Adrenal gland (tissue), 12 donors: ENCODE data around the gene CSNK1E. TPM values are rescaled to one million over a fixed set of nuclear protein-coding genes. Genes with fewer than 3 reads are reported as not detected.
A peak's percentile ranks its signal among the peaks of the same experiment; 100 is the strongest.

ENCODE experiments used
- DNase-seq, 7 donors: peaks; one replicate each; pipeline ENCODE4 v3.0.0-alpha.2; 2019 to 2020
- H3K27ac ChIP-seq, 5 donors: fragments of 200-600 bp; sonication (generic) in 4 of 5; 1 replicate in 3 of 5; 2 replicates in 2 of 5; pipeline versions ENCODE4 v1.5.1 to v1.8.0; 2016 to 2020; ENCODE audit warnings: mild to moderate bottlenecking in 1 of 5
- H3K27me3 ChIP-seq: fragments of 200-600 bp; 2 replicates; pipeline ENCODE4 v1.8.0; 2021
- H3K36me3 ChIP-seq, 2 donors: fragments of 200-600 bp; replicated peaks in 1 of 2; 1 replicate in 1 of 2; 2 replicates in 1 of 2; pipeline versions ENCODE4 v1.5.1 to v1.8.0; 2018 to 2022
- H3K4me1 ChIP-seq, 2 donors: fragments of 200-600 bp; replicated peaks in 1 of 2; 1 replicate in 1 of 2; 2 replicates in 1 of 2; pipeline versions ENCODE4 v1.5.1 to v1.8.0; 2018 to 2021
- H3K4me3 ChIP-seq, 4 donors: fragments of 200-600 bp; sonication (generic) in 3 of 4; one replicate each; pipeline ENCODE4 v1.5.1; 2016 to 2018
- H3K9me3 ChIP-seq, 3 donors: fragments of 200-600 bp; sonication (generic) in 1 of 3; replicated peaks in 1 of 3; 1 replicate in 2 of 3; 2 replicates in 1 of 3; pipeline versions ENCODE4 v1.5.1 to v1.8.0; 2016 to 2021
- CTCF ChIP-seq, 6 experiments: fragments of 450-650 bp in 4 of 6; fragments of 200-600 bp in 2 of 6; sonication (generic) in 1 of 6; IDR thresholded peaks; 1 replicate in 5 of 6; 2 replicates in 1 of 6; pipeline versions ENCODE4 v1.5.1 to v1.8.0; 2016 to 2021; ENCODE audit warnings: antibody characterized with exemption in 6 of 6, mild to moderate bottlenecking in 2 of 6, moderate library complexity in 1 of 6
- POLR2A ChIP-seq, 2 donors: fragments of 450-650 bp; IDR thresholded peaks; one replicate each; pipeline ENCODE4 v1.6.1; 2017; ENCODE audit warnings: antibody characterized with exemption in 2 of 2, mild to moderate bottlenecking in 2 of 2, moderate library complexity in 1 of 2
- WGBS, 4 donors: extraction: QIAGEN DNeasy Blood & Tissue Kit in 2 of 4; methylation state at CpG; one replicate each; pipeline versions ENCODE4 v1.1.5 to v1.1.7; 2013 to 2017; 5-methylcytosine and 5-hydroxymethylcytosine counted together
- intact Hi-C, 2 donors: fragments of 100-400 bp; cut with DNase I; formaldehyde crosslinking; loops; one replicate each; pipeline versions ENCODE4 v1.14.1 to v1.15.0; 2022 to 2023
- polyA plus RNA-seq, 3 donors: library from polyadenylated mRNA; stranded (reverse); fragments of 200-250 nt in 2 of 3; fragments of 350-450 nt in 1 of 3; fragmentation: Illumina TruSeq in 1 of 3; extraction: RNeasy Lipid Tissue Mini Kit (QIAGEN cat#74804) in 1 of 3; gene quantifications; one replicate each; pipeline ENCODE4 v1.2.3, GENCODE V29; 2013 to 2014
- total RNA-seq, 9 donors: library from RNA; depleted of rRNA in 4 of 9; stranded (reverse); fragments of >200 nt in 4 of 9; fragments of 120-200 nt in 1 of 9; fragmentation: NEBNext Ultra II Directional in 1 of 9; extraction: Animal tissue kit (Norgen Biotek cat#: 25700) in 1 of 9; gene quantifications; one replicate each; pipeline versions ENCODE4 v1.1.0 to v1.2.4, GENCODE V29; 2013 to 2023
- donor health status: healthy with polysubstance abuse.
- donor health status: Bipolar disorder and iron deficiency.
- donor health status: DM: yes; HTN: yes; CAD: no.
- donor health status: DM: no; HTN: no; CAD: no.
- donor health status: DM: no; HTN: no; CAD: no.
- donor health status: DM: yes; HTN: yes; CAD: no.

Gene CSNK1E
- total and polyA plus RNA-seq, 12 donors, result 28.4 to 142 (median 73.7) TPM

GRCh38 chr22:38273135-38273826 is 44.0 kb downstream of the CSNK1E start:
- 14 to 27% (median 19%) methylated on average over 18 to 26 of the region's 26 CpGs for WGBS, 4 donors
- Histone ChIP-seq H3K4me3 (peak overlapping the region in 3 of 4 donors; percentile 5 to 100 (median 85)), H3K27me3 (no peaks in the 10 kb centered on the region), H3K27ac (peak overlapping the region in 4 of 5 donors; percentile 73 to 96 (median 93)), H3K4me1 (peaks cover 23 to 41% of the 10 kb centered on the region in 2 donors), H3K9me3 (no peaks in the 10 kb centered on the region), H3K36me3 (no peaks in the 10 kb centered on the region)
- DNase-seq, result no peak
- intact Hi-C loops, result no loop called here
- TF ChIP-seq CTCF (IDR thresholded peaks at IDR 0.05) (no peak), POLR2A (IDR thresholded peaks at IDR 0.05) (no peak)

GRCh38 chr22:38272373-38273134 is 44.7 kb downstream of the CSNK1E start, which contains the start of gene TMEM184B:
TSS of gene TMEM184B (minus strand) at chr22:38273010. CDS start at chr22:38247961, 25,049 bp downstream.
- peaks cover 23 to 41% of the 10 kb centered on the region in 2 donors for H3K4me1 ChIP-seq
- intact Hi-C loops, result no loop called here

GRCh38 chr22:38271927-38272372 is 45.3 kb downstream of the CSNK1E start:
- Histone ChIP-seq H3K27ac (peak overlapping the region in 3 of 5 donors; percentile 91 to 96 (median 95)), H3K4me1 (peaks cover 26 to 45% of the 10 kb centered on the region in 2 donors), H3K4me3 (peak overlapping the region; percentile 71 to 100 (median 86)), H3K36me3 (no peaks in the 10 kb centered on the region), H3K9me3 (no peaks in the 10 kb centered on the region), H3K27me3 (no peaks in the 10 kb centered on the region)
- no peak for TF ChIP-seq POLR2A (IDR thresholded peaks at IDR 0.05)
- TF ChIP-seq CTCF (IDR thresholded peaks at IDR 0.05), result no peak
- DNase-seq, result peak in 4 of 7 donors; percentile 45 to 73 (median 49)
- WGBS, 4 donors, result 4 to 20% (median 7%) methylated on average over 4 to 7 of the region's 7 CpGs
- intact Hi-C loops, result no loop called here

More at GRCh38 chr22:38272373-38273134, 44.7 kb downstream of the CSNK1E start, which contains the start of gene TMEM184B:
- H3K36me3 ChIP-seq, result no peaks in the 10 kb centered on the region
- no peaks in the 10 kb centered on the region for H3K27me3 ChIP-seq
- no peaks in the 10 kb centered on the region for H3K9me3 ChIP-seq
- DNase-seq, result peak; percentile 63 to 85 (median 75)
- TF ChIP-seq CTCF (IDR thresholded peaks at IDR 0.05) (no peak), POLR2A (IDR thresholded peaks at IDR 0.05) (peak; percentile 89 to 90)
- H3K27ac ChIP-seq, result peak within 1 kb of the TSS in 4 of 5 donors; percentile 73 to 96 (median 93)
- H3K4me3 ChIP-seq, result peak within 1 kb of the TSS; percentile 71 to 100 (median 86)
- 0 to 1% (median 0%) methylated on average over 14 to 97 of the region's 97 CpGs for WGBS, 4 donors

GRCh38 chr22:38271101-38271500 is 46.1 kb downstream of the CSNK1E start:
- no peak for TF ChIP-seq POLR2A (IDR thresholded peaks at IDR 0.05)
- TF ChIP-seq CTCF (IDR thresholded peaks at IDR 0.05), result no peak
- H3K27ac ChIP-seq, result peak overlapping the region in 2 of 5 donors; percentile 91 to 95
- 79 to 92% (median 89%) methylated on average over 7 of the region's 7 CpGs for WGBS, 4 donors
- H3K27me3 ChIP-seq, result no peaks in the 10 kb centered on the region
- H3K9me3 ChIP-seq, result no peaks in the 10 kb centered on the region
- peaks cover 34 to 54% of the 10 kb centered on the region in 2 donors for H3K4me1 ChIP-seq
- peak overlapping the region in 1 of 4 donors; percentile 85 for H3K4me3 ChIP-seq
- no peaks in the 10 kb centered on the region for H3K36me3 ChIP-seq
- intact Hi-C loops, result no loop called here
- no peak for DNase-seq
